ENCODE results near the gene POLD3. TPM values are rescaled to one million over a fixed set of nuclear protein-coding genes. Genes with fewer than 3 reads are reported as not detected.
A peak's percentile ranks its signal among the peaks of the same experiment; 100 is the strongest.
"Not testable (repeated sequence)": the region's sequence is repeated elsewhere in the genome, so short reads cannot be mapped to it uniquely, and the experiment has no call there.

Gene POLD3
- polyA plus RNA-seq, 6 donors from 2014 or later: 9.4 to 16.7 (median 14.5) TPM

DNA sequence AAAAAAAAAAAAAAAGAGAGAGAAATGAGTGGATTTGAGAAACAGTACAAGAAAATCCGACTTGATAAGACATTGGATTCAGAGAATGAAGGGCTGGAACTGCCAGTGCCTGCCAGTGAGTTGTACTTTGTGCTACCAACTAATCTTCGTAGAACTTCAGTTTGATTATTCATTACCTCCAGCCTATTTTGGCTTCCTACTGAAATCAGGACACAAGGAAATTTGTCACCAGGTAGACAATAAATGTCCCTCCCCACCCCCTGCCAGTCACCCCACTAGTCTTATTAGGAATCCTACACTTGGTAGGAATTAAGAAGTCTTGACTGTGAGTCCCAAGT lies 21.4 kb upstream of the POLD3 start:
- H3K4me1 Mint-ChIP-seq: no peaks in the 10 kb centered on the region
- H3K9me3 Mint-ChIP-seq: no peaks in the 10 kb centered on the region
- H3K4me3 Mint-ChIP-seq: no peak overlapping the region
- peaks cover 9 to 14% (median 13%) of the 10 kb centered on the region in 3 donors for H3K27me3 Mint-ChIP-seq
- peak overlapping the region in 1 of 6 donors; percentile 57 for H3K27ac Mint-ChIP-seq
- ATAC-seq (ENCODE audit: low read depth in 2 of 2) (no peak), DNase-seq (no peak)
- no peaks in the 10 kb centered on the region for H3K36me3 Mint-ChIP-seq

- Mint-ChIP-seq H3K27me3 (peaks cover 10 to 19% (median 14%) of the 10 kb centered on the region in 3 donors), H3K27ac (no peak overlapping the region), H3K9me3 (no peaks in the 10 kb centered on the region), H3K36me3 (no peaks in the 10 kb centered on the region), H3K4me3 (no peak overlapping the region), H3K4me1 (no peaks in the 10 kb centered on the region)
- DNase-seq (no peak), ATAC-seq (ENCODE audit: low read depth in 2 of 2) (no peak)
Measured at GRCh38 chr11:74572349-74572748, 20.0 kb upstream of the POLD3 start.

GRCh38 chr11:74574563-74574962 lies 17.8 kb upstream of the POLD3 start:
- no peak for ATAC-seq (ENCODE audit: low read depth in 2 of 2)
- no peak for DNase-seq
- peaks cover 14 to 19% (median 19%) of the 10 kb centered on the region in 3 donors for H3K27me3 Mint-ChIP-seq
- H3K36me3 Mint-ChIP-seq: no peaks in the 10 kb centered on the region
- peak overlapping the region in 1 of 8 donors; percentile 29 for H3K4me3 Mint-ChIP-seq
- H3K27ac Mint-ChIP-seq: no peak overlapping the region
- no peaks in the 10 kb centered on the region for H3K4me1 Mint-ChIP-seq
- H3K9me3 Mint-ChIP-seq: no peaks in the 10 kb centered on the region

DNA sequence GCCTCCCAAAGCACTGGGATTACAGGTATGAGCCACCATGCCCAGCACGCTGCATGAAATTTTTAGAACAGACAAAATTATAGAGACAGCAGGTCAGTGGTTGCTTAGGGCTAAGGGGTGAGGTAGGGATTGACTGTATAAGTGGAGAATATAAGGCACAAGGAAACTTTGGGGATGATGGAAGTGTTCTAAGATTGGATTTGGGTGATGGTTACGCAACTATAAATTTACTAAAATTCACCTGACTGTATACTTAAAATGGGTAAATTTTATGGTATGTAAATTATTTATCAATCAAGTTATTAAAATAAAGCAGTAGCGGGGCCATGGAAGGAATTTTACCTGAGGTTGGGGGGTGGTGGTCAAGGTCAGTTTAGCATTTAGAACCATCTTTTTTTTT lies 16.4 kb upstream of the POLD3 start:
- no peaks in the 10 kb centered on the region for H3K4me1 Mint-ChIP-seq
- no peaks in the 10 kb centered on the region for H3K9me3 Mint-ChIP-seq
- peaks cover 9 to 19% (median 14%) of the 10 kb centered on the region in 3 donors for H3K27me3 Mint-ChIP-seq
- ATAC-seq (ENCODE audit: low read depth in 2 of 2) (no peak), DNase-seq (no peak)
- no peak overlapping the region for H3K4me3 Mint-ChIP-seq
- H3K27ac Mint-ChIP-seq: peak overlapping the region in 1 of 6 donors; percentile 37
- no peaks in the 10 kb centered on the region for H3K36me3 Mint-ChIP-seq

GRCh38 chr11:74577181-74577580 lies 15.2 kb upstream of the POLD3 start:
- H3K9me3 Mint-ChIP-seq: no peaks in the 10 kb centered on the region
- peaks cover 0 to 3% (median 3%) of the 10 kb centered on the region in 3 donors for H3K4me1 Mint-ChIP-seq
- ATAC-seq (ENCODE audit: low read depth in 2 of 2) (no peak), DNase-seq (no peak)
- H3K4me3 Mint-ChIP-seq: no peak overlapping the region
- no peaks in the 10 kb centered on the region for H3K36me3 Mint-ChIP-seq
- H3K27ac Mint-ChIP-seq: no peak overlapping the region
- peaks cover 5 to 19% (median 14%) of the 10 kb centered on the region in 3 donors for H3K27me3 Mint-ChIP-seq

- Mint-ChIP-seq H3K36me3 (no peaks in the 10 kb centered on the region), H3K27ac (peak overlapping the region in 1 of 6 donors; percentile 52), H3K27me3 (peaks cover 5 to 19% (median 14%) of the 10 kb centered on the region in 3 donors), H3K4me3 (no peak overlapping the region), H3K4me1 (peaks cover 0 to 3% (median 3%) of the 10 kb centered on the region in 3 donors), H3K9me3 (no peaks in the 10 kb centered on the region)
- ATAC-seq (ENCODE audit: low read depth in 2 of 2): no peak
- no peak for DNase-seq
Measured at GRCh38 chr11:74577624-74578396, 14.6 kb upstream of the POLD3 start.

GRCh38 chr11:74579577-74580270 lies 12.7 kb upstream of the POLD3 start:
- H3K27ac Mint-ChIP-seq: no peak overlapping the region
- peaks cover 0 to 3% (median 3%) of the 10 kb centered on the region in 3 donors for H3K4me1 Mint-ChIP-seq
- H3K36me3 Mint-ChIP-seq: no peaks in the 10 kb centered on the region
- no peak overlapping the region for H3K4me3 Mint-ChIP-seq
- no peaks in the 10 kb centered on the region for H3K9me3 Mint-ChIP-seq
- no peak for DNase-seq
- ATAC-seq (ENCODE audit: low read depth in 2 of 2): no peak
- peaks cover 0 to 11% (median 10%) of the 10 kb centered on the region in 3 donors for H3K27me3 Mint-ChIP-seq

DNA sequence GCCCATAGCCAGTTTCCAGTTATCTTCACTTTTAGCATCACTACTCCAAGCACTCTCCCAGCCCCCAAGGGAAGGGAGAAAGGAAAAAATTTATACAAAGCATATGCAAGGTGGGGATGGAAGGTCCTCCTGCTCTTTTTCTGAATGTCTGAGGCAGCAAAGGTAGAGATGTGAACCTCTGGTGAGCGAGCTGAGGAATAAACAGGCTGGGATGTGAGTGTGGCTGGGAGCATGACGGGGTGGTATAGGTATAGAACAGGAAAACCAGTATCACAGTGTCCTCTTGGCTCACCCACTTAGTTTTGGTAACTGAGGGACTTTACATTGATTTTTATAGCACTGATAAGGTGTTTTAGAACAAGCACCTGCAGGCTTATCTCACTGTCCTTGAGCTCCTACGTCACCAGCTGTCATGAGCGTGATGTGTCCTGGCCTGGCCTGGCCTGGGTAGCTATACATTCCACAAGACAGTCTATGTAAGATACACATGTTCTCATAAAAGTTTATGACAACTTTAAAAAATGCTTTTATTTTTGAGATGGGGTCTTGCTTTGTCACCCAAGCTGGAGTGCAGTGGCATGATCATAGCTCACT lies 10.3 kb upstream of the POLD3 start:
- ATAC-seq (ENCODE audit: low read depth in 2 of 2) (no peak), DNase-seq (no peak)
- peaks cover 0 to 10% (median 0%) of the 10 kb centered on the region in 3 donors for H3K27me3 Mint-ChIP-seq
- no peak overlapping the region for H3K27ac Mint-ChIP-seq
- H3K9me3 Mint-ChIP-seq: no peaks in the 10 kb centered on the region
- no peaks in the 10 kb centered on the region for H3K36me3 Mint-ChIP-seq
- H3K4me1 Mint-ChIP-seq: peaks cover 0 to 3% (median 3%) of the 10 kb centered on the region in 3 donors
- H3K4me3 Mint-ChIP-seq: no peak overlapping the region

DNA sequence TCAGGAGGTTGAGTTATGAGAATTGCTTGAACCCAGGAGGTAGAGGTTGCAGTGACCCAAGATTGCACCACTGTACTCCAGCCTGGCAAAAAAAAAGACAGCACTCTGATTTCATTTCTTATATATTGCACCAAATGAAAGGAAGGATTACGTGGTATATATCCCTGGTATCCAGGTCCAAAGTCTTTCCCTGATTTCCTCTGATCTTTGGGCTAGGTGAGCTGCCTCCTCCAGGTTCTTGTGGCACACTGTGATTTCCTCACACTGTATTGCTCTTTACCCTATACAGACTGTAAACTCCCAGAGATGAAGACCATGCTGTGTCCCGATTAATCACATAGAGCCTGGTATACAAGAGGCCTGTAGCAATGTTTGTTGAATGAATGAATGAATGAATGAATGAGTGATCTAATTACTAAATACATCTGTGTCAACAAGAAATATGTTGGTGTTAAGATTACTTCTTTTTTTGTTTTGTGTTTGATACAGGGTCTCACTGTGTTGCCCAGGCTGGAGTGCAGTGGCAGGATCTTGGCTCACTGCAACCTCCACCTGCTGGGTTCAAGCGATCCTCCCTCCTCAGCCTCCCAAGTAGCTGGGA lies 9.3 kb upstream of the POLD3 start:
- Mint-ChIP-seq H3K27me3 (peaks cover 0 to 6% (median under 1%) of the 10 kb centered on the region in 3 donors), H3K9me3 (no peaks in the 10 kb centered on the region), H3K4me3 (no peak overlapping the region), H3K36me3 (no peaks in the 10 kb centered on the region), H3K4me1 (peaks cover 0 to 3% (median 3%) of the 10 kb centered on the region in 3 donors), H3K27ac (no peak overlapping the region)
- DNase-seq (no peak), ATAC-seq (ENCODE audit: low read depth in 2 of 2) (no peak)

DNA sequence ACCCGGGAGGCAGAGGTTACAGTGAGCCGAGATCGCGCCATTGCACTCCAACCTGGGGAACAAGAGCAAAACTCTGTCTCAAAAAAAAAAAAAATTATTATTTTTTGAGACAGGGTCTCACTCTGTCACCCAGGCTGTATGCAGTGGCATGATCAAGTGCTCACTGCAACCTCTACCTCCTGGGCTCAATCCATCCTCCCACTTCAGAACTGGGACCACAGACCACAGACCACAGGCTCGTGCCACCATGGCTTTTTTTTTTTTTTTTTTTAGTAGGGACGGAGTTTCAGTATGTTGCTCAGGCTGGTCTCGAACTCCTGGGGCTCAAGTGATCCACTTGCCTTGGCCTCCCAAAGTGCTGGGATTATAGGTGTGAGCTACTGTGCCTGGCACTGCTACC lies 1.9 kb upstream of the POLD3 start:
- Mint-ChIP-seq H3K4me3 (peak overlapping the region in 2 of 8 donors; percentile 42 to 94), H3K27me3 (peaks cover 0 to 17% (median 0%) of the 10 kb centered on the region in 3 donors), H3K4me1 (peaks cover 20 to 27% (median 24%) of the 10 kb centered on the region in 3 donors)
- not testable (repeated sequence) for ATAC-seq (ENCODE audit: low read depth in 2 of 2); H3K36me3 Mint-ChIP-seq; H3K9me3 Mint-ChIP-seq; DNase-seq; H3K27ac Mint-ChIP-seq

GRCh38 chr11:74592063-74592440 lies 330 bp upstream of the POLD3 start:
- H3K4me1 Mint-ChIP-seq: peaks cover 20 to 27% (median 24%) of the 10 kb centered on the region in 3 donors
- peak overlapping the region; percentile 91 to 99 (median 98) for H3K4me3 Mint-ChIP-seq
- peaks cover 0 to 12% of the 10 kb centered on the region in 2 donors for H3K36me3 Mint-ChIP-seq
- no peak for DNase-seq
- H3K9me3 Mint-ChIP-seq: no peaks in the 10 kb centered on the region
- ATAC-seq (ENCODE audit: low read depth in 2 of 2): no peak
- H3K27ac Mint-ChIP-seq: peak overlapping the region in 5 of 6 donors; percentile 91 to 98 (median 95)
- H3K27me3 Mint-ChIP-seq: peaks cover 0 to 17% (median 0%) of the 10 kb centered on the region in 3 donors

GRCh38 chr11:74593463-74593862 lies 1.1 kb downstream of the POLD3 start:
- Mint-ChIP-seq H3K4me1 (peaks cover 20 to 27% (median 24%) of the 10 kb centered on the region in 3 donors), H3K36me3 (peaks cover 0 to 17% of the 10 kb centered on the region in 2 donors), H3K9me3 (no peaks in the 10 kb centered on the region), H3K27me3 (peaks cover 0 to 8% (median 0%) of the 10 kb centered on the region in 3 donors), H3K4me3 (peak overlapping the region; percentile 91 to 99 (median 98)), H3K27ac (peak overlapping the region in 4 of 6 donors; percentile 91 to 98 (median 94))
- ATAC-seq (ENCODE audit: low read depth in 2 of 2): no peak
- no peak for DNase-seq
